Stimulated activated naive CD8-positive, alpha-beta T cell treated with anti-CD3 and anti-CD28 coated beads, Interleukin-15, Interleukin-2, amounts not matched to agents 100 ng/mL and 50 ng/mL, for 24 hours (primary cell): Measurements from ENCODE around the gene MTURN.
"Not testable (repeated sequence)": the region's sequence is repeated elsewhere in the genome, so short reads cannot be mapped to it uniquely, and the experiment has no call there.

Source experiments
- H3K27ac Mint-ChIP-seq: one replicate; pipeline ENCODE4 v1.8.0; 2021; ENCODE audit warnings: mild to moderate bottlenecking, mixed read lengths
- H3K27me3 Mint-ChIP-seq: one replicate; pipeline ENCODE4 v1.8.0; 2021; ENCODE audit warnings: mixed read lengths
- H3K36me3 Mint-ChIP-seq: one replicate; pipeline ENCODE4 v1.8.0; 2021; ENCODE audit warnings: low read depth, mixed read lengths
- H3K4me1 Mint-ChIP-seq: one replicate; pipeline ENCODE4 v1.8.0; 2021; ENCODE audit warnings: low read depth, mixed read lengths
- H3K4me3 Mint-ChIP-seq: one replicate; pipeline ENCODE4 v1.8.0; 2021; ENCODE audit warnings: mild to moderate bottlenecking, mixed read lengths
- H3K9me3 Mint-ChIP-seq: one replicate; pipeline ENCODE4 v1.8.0; 2021; ENCODE audit warnings: mixed read lengths

Gene MTURN

GRCh38 chr7:30134611-30135300 lies at the start of gene MTURN:
Gene MTURN, plus strand, starts transcription at chr7:30134986. Its CDS starts 151 bp downstream, at chr7:30135137.
- Mint-ChIP-seq H3K36me3 (no peaks in the 10 kb centered on the region), H3K27me3 (peaks cover 24% of the 10 kb centered on the region), H3K9me3 (no peaks in the 10 kb centered on the region), H3K27ac (peak within 1 kb of the TSS; percentile 81), H3K4me3 (peak within 1 kb of the TSS; percentile 89), H3K4me1 (peaks cover 11% of the 10 kb centered on the region)

- no peaks in the 10 kb centered on the region for H3K4me1 Mint-ChIP-seq
- no peaks in the 10 kb centered on the region for H3K9me3 Mint-ChIP-seq
- H3K4me3 Mint-ChIP-seq = no peak overlapping the region
- H3K27me3 Mint-ChIP-seq = no peaks in the 10 kb centered on the region
- peaks cover 9% of the 10 kb centered on the region for H3K36me3 Mint-ChIP-seq
- H3K27ac Mint-ChIP-seq = no peak overlapping the region
Measured at GRCh38 chr7:30086529-30086928, 48.3 kb upstream of the MTURN start.

DNA sequence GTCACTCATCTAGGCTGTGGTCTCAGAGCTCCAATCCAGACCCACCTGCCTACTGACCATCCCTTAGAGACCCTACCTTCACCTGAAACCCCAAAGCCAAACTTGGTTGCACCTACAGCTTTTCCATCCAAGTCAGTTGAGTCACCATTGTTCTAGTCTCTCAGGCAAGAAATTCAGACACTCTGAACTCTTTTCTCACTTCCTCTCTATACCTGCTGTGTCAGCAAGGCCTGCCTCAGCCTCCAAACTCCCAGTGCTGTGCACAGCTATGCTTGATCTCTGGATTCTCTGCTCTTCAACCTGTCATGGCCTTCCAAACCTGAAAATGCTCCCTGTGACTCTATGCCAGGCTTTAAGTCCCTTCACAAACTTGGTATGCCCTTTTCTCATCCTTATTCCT lies 47.4 kb upstream of the MTURN start:
- Mint-ChIP-seq H3K4me3 (no peak overlapping the region), H3K4me1 (no peaks in the 10 kb centered on the region), H3K9me3 (no peaks in the 10 kb centered on the region), H3K36me3 (peaks cover 9% of the 10 kb centered on the region), H3K27ac (no peak overlapping the region), H3K27me3 (no peaks in the 10 kb centered on the region)

DNA sequence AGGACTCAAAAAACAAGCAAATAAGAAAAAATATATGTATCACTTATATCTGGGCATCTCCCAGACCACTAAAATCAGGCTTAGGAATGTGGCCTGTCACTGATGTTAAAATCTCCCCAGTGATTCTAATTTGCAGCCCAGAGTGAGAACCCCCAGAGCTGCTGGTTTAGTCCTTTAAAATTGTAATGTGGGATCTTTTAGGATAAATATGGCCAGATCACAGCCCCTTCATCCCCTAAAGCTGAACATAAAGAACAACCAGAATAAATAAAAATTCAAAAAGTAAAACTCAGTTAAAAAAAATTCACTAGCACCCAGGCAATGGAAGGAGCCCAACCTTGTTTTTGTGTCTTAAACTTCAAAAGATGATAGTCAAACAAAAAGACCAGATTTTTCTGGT lies 46.4 kb upstream of the MTURN start:
- H3K4me3 Mint-ChIP-seq = no peak overlapping the region
- H3K4me1 Mint-ChIP-seq = no peaks in the 10 kb centered on the region
- H3K27me3 Mint-ChIP-seq = no peaks in the 10 kb centered on the region
- peaks cover 6% of the 10 kb centered on the region for H3K36me3 Mint-ChIP-seq
- no peak overlapping the region for H3K27ac Mint-ChIP-seq
- H3K9me3 Mint-ChIP-seq = no peaks in the 10 kb centered on the region

DNA sequence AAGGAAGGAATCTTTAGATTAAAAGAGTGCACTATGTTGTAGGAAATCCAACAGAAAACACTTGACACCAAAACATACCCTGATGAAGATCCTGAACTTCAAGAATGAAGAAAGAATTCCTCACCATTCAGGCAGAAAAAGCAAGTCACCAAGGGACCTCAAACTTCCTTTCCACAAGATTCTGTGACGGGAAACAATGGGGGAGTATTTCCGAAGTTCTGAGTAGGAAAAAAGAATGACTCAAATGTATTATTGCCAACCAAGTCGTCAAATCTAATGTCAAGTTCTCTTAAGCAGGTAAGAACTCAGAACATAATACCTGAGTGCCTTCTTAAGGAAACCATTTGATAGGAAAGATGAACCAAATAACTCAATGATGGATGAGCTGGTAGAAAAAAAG lies 44.7 kb upstream of the MTURN start:
- H3K36me3 Mint-ChIP-seq = no peaks in the 10 kb centered on the region
- H3K27ac Mint-ChIP-seq = no peak overlapping the region
- no peaks in the 10 kb centered on the region for H3K9me3 Mint-ChIP-seq

GRCh38 chr7:30091491-30091912 lies 43.3 kb upstream of the MTURN start:
- H3K4me3 Mint-ChIP-seq = no peak overlapping the region
- H3K9me3 Mint-ChIP-seq = no peaks in the 10 kb centered on the region
- no peak overlapping the region for H3K27ac Mint-ChIP-seq
- no peaks in the 10 kb centered on the region for H3K27me3 Mint-ChIP-seq
- no peaks in the 10 kb centered on the region for H3K36me3 Mint-ChIP-seq
- no peaks in the 10 kb centered on the region for H3K4me1 Mint-ChIP-seq

More for the DNA sequence above, 44.7 kb upstream of the MTURN start:
- H3K27me3 Mint-ChIP-seq = no peaks in the 10 kb centered on the region
- no peaks in the 10 kb centered on the region for H3K4me1 Mint-ChIP-seq
- H3K4me3 Mint-ChIP-seq = no peak overlapping the region

- Mint-ChIP-seq H3K36me3 (no peaks in the 10 kb centered on the region), H3K4me3 (no peak overlapping the region), H3K27ac (no peak overlapping the region), H3K4me1 (no peaks in the 10 kb centered on the region), H3K27me3 (no peaks in the 10 kb centered on the region), H3K9me3 (peaks cover under 1% of the 10 kb centered on the region)
Measured at GRCh38 chr7:30091987-30092386, 42.8 kb upstream of the MTURN start.

DNA sequence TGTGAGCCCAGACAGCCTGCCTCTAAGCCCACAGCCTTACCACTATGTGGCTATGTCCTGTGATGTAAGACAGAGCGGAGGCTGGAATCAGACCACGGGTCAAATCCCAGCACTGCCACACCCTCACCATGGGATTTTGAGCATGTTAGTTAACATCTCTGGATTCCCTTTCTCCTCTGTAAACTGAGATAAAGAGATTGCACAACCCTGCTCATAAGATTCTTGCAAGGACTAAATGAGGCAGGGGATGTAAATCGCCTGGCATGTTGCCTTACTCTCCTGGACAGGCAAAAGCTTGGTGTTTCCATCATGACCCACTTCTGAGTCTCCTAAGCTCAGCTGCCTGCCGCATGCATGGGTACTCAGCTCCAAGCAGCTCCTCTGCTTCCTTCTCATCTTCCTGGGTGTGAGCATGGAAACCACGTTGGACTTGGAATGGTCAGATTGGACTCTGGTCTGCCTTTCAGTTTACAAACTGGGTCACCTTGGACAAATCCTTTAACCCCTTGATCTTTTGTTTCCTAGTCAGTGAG lies 41.3 kb upstream of the MTURN start:
- H3K4me1 Mint-ChIP-seq = no peaks in the 10 kb centered on the region
- H3K9me3 Mint-ChIP-seq = peaks cover 7% of the 10 kb centered on the region
- H3K27ac Mint-ChIP-seq = no peak overlapping the region
- H3K36me3 Mint-ChIP-seq = no peaks in the 10 kb centered on the region
- H3K4me3 Mint-ChIP-seq = no peak overlapping the region
- no peaks in the 10 kb centered on the region for H3K27me3 Mint-ChIP-seq

- H3K27me3 Mint-ChIP-seq, H3K27ac Mint-ChIP-seq, H3K4me1 Mint-ChIP-seq, H3K36me3 Mint-ChIP-seq, H3K4me3 Mint-ChIP-seq: not testable (repeated sequence)
- peaks cover 10% of the 10 kb centered on the region for H3K9me3 Mint-ChIP-seq
Measured at GRCh38 chr7:30098599-30098998, 36.2 kb upstream of the MTURN start.

- peaks cover 7% of the 10 kb centered on the region for H3K9me3 Mint-ChIP-seq
- H3K36me3 Mint-ChIP-seq = no peaks in the 10 kb centered on the region
- H3K27ac Mint-ChIP-seq = no peak overlapping the region
- no peaks in the 10 kb centered on the region for H3K4me1 Mint-ChIP-seq
- H3K27me3 Mint-ChIP-seq = no peaks in the 10 kb centered on the region
- no peak overlapping the region for H3K4me3 Mint-ChIP-seq
Measured at GRCh38 chr7:30102281-30102680, 32.5 kb upstream of the MTURN start.

- Mint-ChIP-seq H3K4me1 (no peaks in the 10 kb centered on the region), H3K27me3 (no peaks in the 10 kb centered on the region), H3K4me3 (no peak overlapping the region), H3K27ac (no peak overlapping the region), H3K9me3 (peaks cover 4% of the 10 kb centered on the region), H3K36me3 (no peaks in the 10 kb centered on the region)
Measured at GRCh38 chr7:30104157-30104556, 30.6 kb upstream of the MTURN start.

GRCh38 chr7:30112103-30112713 lies 22.6 kb upstream of the MTURN start:
- Mint-ChIP-seq H3K9me3 (peaks cover 14% of the 10 kb centered on the region), H3K27me3 (no peaks in the 10 kb centered on the region), H3K36me3 (peaks cover 7% of the 10 kb centered on the region), H3K4me1 (no peaks in the 10 kb centered on the region), H3K27ac (no peak overlapping the region), H3K4me3 (no peak overlapping the region)

DNA sequence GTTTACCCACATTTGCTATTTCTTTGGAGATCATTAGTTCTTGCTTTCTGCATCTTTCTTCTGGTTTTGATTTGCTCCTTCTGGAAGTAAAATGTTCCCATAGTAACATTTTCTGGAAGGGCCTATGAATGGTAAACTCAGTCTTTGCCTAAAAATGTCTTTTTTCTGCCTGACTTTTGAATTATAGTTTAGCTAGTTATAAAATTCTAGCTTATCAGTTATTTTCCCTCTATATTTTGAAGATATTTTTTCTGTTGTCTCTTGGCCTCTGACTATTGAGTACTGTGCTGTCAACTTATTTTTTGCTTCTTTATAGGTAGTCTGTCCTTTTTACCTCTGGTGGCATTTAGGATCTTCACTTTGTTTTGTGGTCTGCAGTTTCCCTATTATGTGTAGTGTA lies 21.6 kb upstream of the MTURN start:
- Mint-ChIP-seq H3K27ac (no peak overlapping the region), H3K27me3 (no peaks in the 10 kb centered on the region), H3K4me3 (no peak overlapping the region), H3K36me3 (peaks cover 7% of the 10 kb centered on the region), H3K4me1 (no peaks in the 10 kb centered on the region), H3K9me3 (peaks cover 14% of the 10 kb centered on the region)

DNA sequence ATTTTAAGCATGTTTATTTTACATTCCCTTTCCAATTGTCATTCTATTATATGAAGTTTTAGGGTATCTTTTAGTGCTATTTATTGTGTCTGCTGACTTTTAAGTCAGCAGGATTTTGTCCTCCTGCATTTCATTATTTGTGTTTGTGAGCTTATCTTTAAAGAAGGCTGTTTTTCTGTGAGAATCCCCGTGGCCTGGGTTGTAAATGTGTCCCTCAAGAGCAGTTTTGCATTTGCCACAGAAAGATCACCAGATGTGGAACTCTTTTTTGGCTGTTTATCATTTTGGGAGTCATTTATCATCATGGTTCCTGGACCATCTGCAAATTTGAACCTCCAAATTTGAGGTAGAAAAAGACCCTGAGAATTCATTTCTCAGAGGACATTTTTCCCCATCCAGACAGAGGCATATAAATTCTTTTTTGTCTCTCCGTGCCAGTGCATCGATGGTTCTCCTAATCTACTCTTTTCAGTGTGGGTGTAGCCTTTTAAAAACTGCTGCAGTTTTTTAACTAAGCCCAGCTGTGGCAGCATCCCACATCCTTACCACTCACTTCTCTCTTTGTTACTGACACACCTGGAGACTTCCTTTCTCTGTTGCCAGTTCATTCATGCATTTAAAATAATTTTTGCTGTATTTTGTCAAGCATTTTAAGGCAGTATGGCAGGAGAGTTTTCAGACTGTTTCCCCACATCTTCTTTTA lies 20.1 kb upstream of the MTURN start:
- H3K4me3 Mint-ChIP-seq = no peak overlapping the region
- H3K4me1 Mint-ChIP-seq = no peaks in the 10 kb centered on the region
- H3K36me3 Mint-ChIP-seq = peaks cover 7% of the 10 kb centered on the region
- no peak overlapping the region for H3K27ac Mint-ChIP-seq
- peaks cover 14% of the 10 kb centered on the region for H3K9me3 Mint-ChIP-seq
- no peaks in the 10 kb centered on the region for H3K27me3 Mint-ChIP-seq

DNA sequence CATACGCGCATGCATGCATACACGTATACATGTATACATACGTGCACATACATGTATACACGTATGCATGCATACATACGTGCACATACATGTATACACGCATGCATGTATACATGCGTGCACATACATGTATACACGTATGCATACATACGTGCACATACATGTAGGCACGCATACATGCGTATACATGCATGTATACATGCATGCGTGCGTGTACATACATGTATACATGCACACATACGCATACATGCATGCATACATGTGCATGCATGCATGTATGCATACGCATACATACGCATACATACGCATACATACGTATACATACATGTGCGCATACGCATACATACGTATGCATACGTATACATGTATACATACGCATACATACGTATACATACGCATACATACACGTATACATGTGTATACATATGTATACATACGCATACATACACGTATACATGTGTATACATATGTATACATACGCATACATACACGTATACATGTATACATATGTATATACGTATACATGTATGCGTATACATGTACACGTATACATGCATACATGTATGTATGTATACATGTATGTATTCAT lies 19.0 kb upstream of the MTURN start:
- peaks cover 7% of the 10 kb centered on the region for H3K36me3 Mint-ChIP-seq
- H3K4me3 Mint-ChIP-seq = no peak overlapping the region
- H3K27me3 Mint-ChIP-seq = no peaks in the 10 kb centered on the region
- H3K9me3 Mint-ChIP-seq = peaks cover 14% of the 10 kb centered on the region
- no peak overlapping the region for H3K27ac Mint-ChIP-seq
- H3K4me1 Mint-ChIP-seq = no peaks in the 10 kb centered on the region
